EH (cell line): ENCODE data around the gene DYNC2LI1.

Source experiments
- DNase-seq: peaks from one replicate; pipeline ENCODE4 v3.0.0-alpha.2; 2015; ENCODE audit warnings: low read depth

Gene DYNC2LI1

GRCh38 chr2:43846140-43846793 is 72.4 kb downstream of the DYNC2LI1 start:
- no peak for DNase-seq

- DNase-seq = peak; percentile 22
Observed at GRCh38 chr2:43848214-43848613, 74.4 kb downstream of the DYNC2LI1 start.

- DNase-seq = no peak
Observed at GRCh38 chr2:43851011-43851980, 77.5 kb downstream of the DYNC2LI1 start.

- no peak for DNase-seq
Observed at GRCh38 chr2:43852196-43852730, 78.4 kb downstream of the DYNC2LI1 start.

GRCh38 chr2:43853141-43854081 is 79.6 kb downstream of the DYNC2LI1 start:
- DNase-seq = no peak

GRCh38 chr2:43854671-43855070 is 80.8 kb downstream of the DYNC2LI1 start:
- DNase-seq = no peak

- DNase-seq = no peak
Observed at GRCh38 chr2:43855292-43855691, 81.5 kb downstream of the DYNC2LI1 start.
